Tibial artery (tissue), 4 donors: Measurements from ENCODE around the gene NRXN3.

ENCODE experiments used
- DNase-seq, 2 donors: peaks; one replicate each; pipeline ENCODE4 v3.0.0-alpha.2; 2019
- H3K27ac ChIP-seq, 2 donors: fragments of 200-600 bp; sonication (generic) in 1 of 2; 1 replicate in 1 of 2; 2 replicates in 1 of 2; pipeline ENCODE4 v1.5.1; 2018 to 2019; ENCODE audit warnings: mild to moderate bottlenecking in 1 of 2
- H3K27me3 ChIP-seq, 2 donors: fragments of 200-600 bp; sonication (generic) in 1 of 2; one replicate each; pipeline versions ENCODE4 v1.5.1 to v1.6.0; 2016 to 2019
- H3K36me3 ChIP-seq, 3 donors: fragments of 200-600 bp; sonication (generic) in 2 of 3; one replicate each; pipeline ENCODE4 v1.5.1; 2016 to 2019; ENCODE audit warnings: mild to moderate bottlenecking in 2 of 3
- H3K4me1 ChIP-seq, 4 donors: fragments of 200-600 bp; sonication (generic) in 2 of 4; 1 replicate in 3 of 4; 2 replicates in 1 of 4; pipeline ENCODE4 v1.5.1; 2016 to 2019
- H3K4me3 ChIP-seq, 2 donors: fragments of 200-600 bp; sonication (generic) in 1 of 2; 1 replicate in 1 of 2; 2 replicates in 1 of 2; pipeline ENCODE4 v1.5.1; 2018 to 2019; ENCODE audit warnings: mild to moderate bottlenecking in 2 of 2
- H3K9me3 ChIP-seq, 3 donors: fragments of 200-600 bp; sonication (generic) in 1 of 3; one replicate each; pipeline ENCODE4 v1.5.1; 2016 to 2019
- intact Hi-C: fragments of 100-400 bp; cut with DNase I; formaldehyde crosslinking; loops from one replicate; pipeline ENCODE4 v1.15.0; 2023; ENCODE audit warnings: low total_unique reads
- TF ChIP-seq, protein P1 (sequence below), 2 experiments: fragments of 200-600 bp in 1 of 2; fragments of 450-650 bp in 1 of 2; IDR thresholded peaks; one replicate each; pipeline ENCODE4 v1.5.1; 2017 to 2019; ENCODE audit warnings: antibody characterized with exemption in 2 of 2, mild to moderate bottlenecking in 1 of 2, moderate library complexity in 1 of 2

Gene NRXN3

DNA sequence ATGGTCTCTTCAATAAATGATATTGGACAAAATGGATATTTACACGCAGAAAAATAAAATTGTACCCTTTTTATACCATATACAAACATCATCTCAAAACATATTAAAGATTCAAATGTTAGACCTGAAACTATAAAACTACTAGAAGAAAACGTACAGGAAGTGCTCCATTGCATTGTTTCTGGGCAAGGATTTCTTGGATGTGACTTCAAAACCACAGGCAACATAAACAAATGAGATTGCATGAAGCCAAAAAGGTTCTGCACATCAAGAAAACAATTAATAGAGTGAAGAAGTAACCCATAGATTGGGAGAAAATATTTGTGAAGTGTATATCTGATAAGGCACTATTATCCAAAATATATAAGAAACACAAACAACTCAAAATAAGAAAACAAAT is 812.4 kb downstream of the NRXN3 start:
- H3K27ac ChIP-seq: no peak overlapping the region
- no peaks in the 10 kb centered on the region for H3K27me3 ChIP-seq
- H3K36me3 ChIP-seq: no peaks in the 10 kb centered on the region
- H3K4me1 ChIP-seq: no peaks in the 10 kb centered on the region
- H3K4me3 ChIP-seq: no peak overlapping the region
- intact Hi-C loops: no loop called here
- TF ChIP-seq, protein P1, sequence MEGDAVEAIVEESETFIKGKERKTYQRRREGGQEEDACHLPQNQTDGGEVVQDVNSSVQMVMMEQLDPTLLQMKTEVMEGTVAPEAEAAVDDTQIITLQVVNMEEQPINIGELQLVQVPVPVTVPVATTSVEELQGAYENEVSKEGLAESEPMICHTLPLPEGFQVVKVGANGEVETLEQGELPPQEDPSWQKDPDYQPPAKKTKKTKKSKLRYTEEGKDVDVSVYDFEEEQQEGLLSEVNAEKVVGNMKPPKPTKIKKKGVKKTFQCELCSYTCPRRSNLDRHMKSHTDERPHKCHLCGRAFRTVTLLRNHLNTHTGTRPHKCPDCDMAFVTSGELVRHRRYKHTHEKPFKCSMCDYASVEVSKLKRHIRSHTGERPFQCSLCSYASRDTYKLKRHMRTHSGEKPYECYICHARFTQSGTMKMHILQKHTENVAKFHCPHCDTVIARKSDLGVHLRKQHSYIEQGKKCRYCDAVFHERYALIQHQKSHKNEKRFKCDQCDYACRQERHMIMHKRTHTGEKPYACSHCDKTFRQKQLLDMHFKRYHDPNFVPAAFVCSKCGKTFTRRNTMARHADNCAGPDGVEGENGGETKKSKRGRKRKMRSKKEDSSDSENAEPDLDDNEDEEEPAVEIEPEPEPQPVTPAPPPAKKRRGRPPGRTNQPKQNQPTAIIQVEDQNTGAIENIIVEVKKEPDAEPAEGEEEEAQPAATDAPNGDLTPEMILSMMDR (IDR thresholded peaks at IDR 0.05): no peak
- no peak for DNase-seq
- no peaks in the 10 kb centered on the region for H3K9me3 ChIP-seq

DNA sequence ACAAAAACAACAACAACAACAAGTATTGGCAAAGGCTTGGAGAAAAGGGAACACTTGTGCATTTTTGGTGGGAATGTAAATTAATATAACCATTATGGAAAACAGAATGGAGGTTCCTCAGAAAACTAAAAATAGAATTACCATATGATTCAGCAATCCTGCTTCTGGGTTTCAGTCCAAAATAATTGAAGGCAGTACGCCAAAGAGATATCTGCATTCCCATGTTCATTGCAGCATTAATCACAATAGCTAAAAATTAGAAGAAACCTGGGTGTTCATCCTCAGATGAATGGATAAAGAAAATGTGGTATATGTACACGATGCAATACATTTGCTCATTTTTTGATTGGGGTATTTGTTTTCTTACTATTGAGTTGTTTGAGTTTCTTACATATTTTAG is 813.0 kb downstream of the NRXN3 start:
- no peaks in the 10 kb centered on the region for H3K36me3 ChIP-seq
- no peak overlapping the region for H3K27ac ChIP-seq
- H3K4me3 ChIP-seq: no peak overlapping the region
- DNase-seq: no peak
- TF ChIP-seq, protein P1 (IDR thresholded peaks at IDR 0.05): no peak
- no peaks in the 10 kb centered on the region for H3K4me1 ChIP-seq
- H3K9me3 ChIP-seq: no peaks in the 10 kb centered on the region
- no peaks in the 10 kb centered on the region for H3K27me3 ChIP-seq
- intact Hi-C loops: no loop called here

DNA sequence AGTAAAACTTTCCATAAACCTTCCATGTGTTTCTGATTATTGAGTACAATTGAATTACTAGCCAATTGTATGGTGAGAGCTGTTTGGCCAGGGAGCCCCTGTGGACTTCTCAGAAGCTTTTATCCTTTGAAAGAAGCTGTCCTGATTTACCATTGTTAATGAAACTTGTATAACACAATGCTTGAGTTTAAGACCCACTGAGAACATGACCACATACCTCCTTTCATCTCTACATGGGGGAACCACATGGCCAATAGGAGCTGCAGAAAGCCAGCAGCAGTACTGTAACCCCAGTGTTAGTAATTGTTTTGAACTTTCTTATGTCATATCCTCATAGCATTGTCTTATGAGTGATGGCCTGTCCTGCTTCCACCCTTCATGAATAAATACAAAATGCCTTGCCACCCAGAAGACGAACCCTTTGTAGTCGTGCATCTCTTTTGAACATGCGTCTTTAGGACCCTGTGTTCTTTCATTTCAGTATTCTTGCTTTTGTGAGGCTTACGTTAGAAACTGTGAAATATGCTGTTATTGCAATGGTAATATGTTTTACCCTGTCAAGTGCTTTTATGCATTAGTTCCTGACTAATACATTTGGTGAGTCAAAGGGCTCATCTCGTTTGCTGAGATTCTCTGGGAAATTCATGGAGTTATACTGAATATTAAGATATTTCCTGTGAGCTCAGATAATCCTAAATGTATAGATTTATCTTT is 815.7 kb downstream of the NRXN3 start:
- Histone ChIP-seq H3K27ac (no peak overlapping the region), H3K4me1 (no peaks in the 10 kb centered on the region), H3K9me3 (no peaks in the 10 kb centered on the region), H3K27me3 (no peaks in the 10 kb centered on the region), H3K36me3 (no peaks in the 10 kb centered on the region), H3K4me3 (no peak overlapping the region)
- TF ChIP-seq, protein P1 (IDR thresholded peaks at IDR 0.05): no peak
- intact Hi-C loops: no loop called here
- no peak for DNase-seq

DNA sequence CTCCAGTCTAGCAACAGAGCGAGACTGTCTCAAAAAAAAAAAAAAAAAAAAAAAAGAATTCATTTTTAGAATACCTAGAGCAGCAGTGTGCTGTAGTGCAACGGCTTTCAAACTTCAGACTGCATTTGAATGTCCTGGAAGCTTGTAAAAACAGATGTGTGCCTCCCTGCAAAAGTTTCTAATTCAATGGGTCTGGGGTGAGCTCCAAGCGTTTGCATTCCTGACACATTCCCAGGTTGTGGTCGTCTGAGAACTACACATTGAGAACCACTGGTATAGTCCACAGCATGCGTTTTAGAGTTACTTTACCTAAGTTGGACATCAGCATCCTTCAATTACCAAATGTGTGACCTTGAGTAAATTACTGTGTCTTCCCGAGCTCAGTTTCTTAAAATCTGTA is 816.8 kb downstream of the NRXN3 start:
- H3K36me3 ChIP-seq: no peaks in the 10 kb centered on the region
- H3K4me3 ChIP-seq: no peak overlapping the region
- no peaks in the 10 kb centered on the region for H3K4me1 ChIP-seq
- H3K27me3 ChIP-seq: no peaks in the 10 kb centered on the region
- TF ChIP-seq, protein P1 (IDR thresholded peaks at IDR 0.05): no peak
- H3K9me3 ChIP-seq: no peaks in the 10 kb centered on the region
- H3K27ac ChIP-seq: no peak overlapping the region
- no peak for DNase-seq
- intact Hi-C loops: no loop called here

DNA sequence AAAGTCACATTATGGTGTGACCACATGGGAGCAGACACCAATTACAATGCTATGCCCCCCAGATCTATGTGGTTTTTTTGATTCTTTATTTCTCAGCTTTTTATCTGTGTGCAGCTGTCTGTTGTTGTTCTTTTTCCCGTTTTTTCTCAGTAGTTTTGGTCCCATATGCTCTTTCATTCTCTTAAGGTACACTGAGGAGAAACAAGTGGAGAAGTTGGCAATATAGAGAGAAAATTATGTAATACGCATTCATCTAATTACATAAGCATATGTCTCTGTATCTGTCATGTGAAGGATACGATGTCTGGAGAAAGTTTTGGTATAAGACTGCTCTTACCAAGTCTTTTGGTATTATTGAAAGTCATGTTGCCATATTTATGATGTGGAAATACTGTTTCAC is 819.0 kb downstream of the NRXN3 start:
- Histone ChIP-seq H3K4me1 (no peaks in the 10 kb centered on the region), H3K36me3 (no peaks in the 10 kb centered on the region), H3K27ac (no peak overlapping the region), H3K4me3 (no peak overlapping the region), H3K9me3 (no peaks in the 10 kb centered on the region), H3K27me3 (no peaks in the 10 kb centered on the region)
- TF ChIP-seq, protein P1 (IDR thresholded peaks at IDR 0.05): no peak
- no peak for DNase-seq
- intact Hi-C loops: no loop called here

DNA sequence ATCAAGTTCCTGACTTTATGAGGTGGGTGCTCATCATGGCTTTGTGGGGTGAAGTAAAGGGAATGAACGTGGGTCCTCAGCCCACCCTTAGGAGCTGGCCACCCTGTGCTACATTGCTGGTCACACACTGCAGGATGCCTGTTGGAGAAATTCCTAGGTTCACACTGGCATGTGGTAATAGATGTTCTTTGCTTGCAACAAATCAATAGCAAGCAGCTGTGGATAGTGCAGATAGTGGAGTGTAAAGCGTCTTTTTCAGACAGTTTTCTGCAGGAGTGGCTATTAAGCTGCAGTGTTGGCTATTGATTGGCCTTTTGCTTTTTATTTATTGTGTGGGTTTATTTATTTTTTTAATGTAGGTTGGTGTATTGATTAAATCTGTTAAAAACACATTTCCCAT is 822.7 kb downstream of the NRXN3 start:
- DNase-seq: no peak
- H3K4me1 ChIP-seq: no peaks in the 10 kb centered on the region
- H3K36me3 ChIP-seq: no peaks in the 10 kb centered on the region
- H3K9me3 ChIP-seq: no peaks in the 10 kb centered on the region
- TF ChIP-seq, protein P1 (IDR thresholded peaks at IDR 0.05): no peak
- intact Hi-C loops: no loop called here
- no peak overlapping the region for H3K27ac ChIP-seq
- H3K4me3 ChIP-seq: no peak overlapping the region
- H3K27me3 ChIP-seq: no peaks in the 10 kb centered on the region
